ACHN (cell line): ENCODE data around the gene WWOX.

ENCODE experiments used
- DNase-seq: peaks from one replicate; pipeline ENCODE4 v3.0.0-alpha.2; 2015
- in situ Hi-C: cut with HindIII; loops from 2 replicates; pipeline ENCODE4 v1.10.0; 2017; ENCODE audit warnings: low sequenced_read_pairs, low pct_ligation_motif_present, low pct_unique_long_range_greater_than_20kb

Gene WWOX

DNA sequence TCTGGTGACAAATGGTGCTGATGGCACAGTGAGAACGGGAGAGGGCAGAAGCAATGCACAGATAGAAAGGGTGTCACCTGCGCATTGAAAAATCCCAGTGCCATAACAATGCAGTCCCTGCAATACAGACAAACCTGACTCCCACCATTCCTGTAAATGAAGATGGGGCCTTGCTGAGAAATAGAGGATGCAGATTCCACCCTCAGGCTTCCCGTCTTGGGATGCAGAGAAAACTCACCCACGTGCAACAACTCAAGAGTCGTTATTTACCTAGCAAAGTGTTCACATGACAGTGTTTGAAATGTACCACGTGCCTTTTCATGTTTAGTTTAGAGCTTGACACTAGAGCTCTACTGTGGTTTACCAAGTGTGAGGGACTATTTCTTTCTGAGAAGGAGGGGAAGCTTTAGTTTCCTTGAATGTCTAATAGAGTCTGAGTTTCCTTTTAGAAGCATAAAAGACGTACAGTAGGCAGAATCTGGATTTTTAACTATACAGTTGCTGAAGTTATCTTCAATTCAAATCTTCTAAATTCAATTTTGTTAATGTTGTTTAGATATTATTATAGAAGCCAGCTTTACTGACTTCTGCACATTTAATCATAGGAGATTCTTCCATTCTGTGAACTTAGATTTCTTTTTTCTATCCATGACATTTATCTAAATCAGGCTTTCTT lies 35.6 kb downstream of the WWOX start:
- in situ Hi-C loops = no loop called here

GRCh38 chr16:78137179-78137578 lies 37.7 kb downstream of the WWOX start:
- no peak for DNase-seq
- in situ Hi-C loops = no loop called here

More for the DNA sequence above, 35.6 kb downstream of the WWOX start:
- no peak for DNase-seq

DNA sequence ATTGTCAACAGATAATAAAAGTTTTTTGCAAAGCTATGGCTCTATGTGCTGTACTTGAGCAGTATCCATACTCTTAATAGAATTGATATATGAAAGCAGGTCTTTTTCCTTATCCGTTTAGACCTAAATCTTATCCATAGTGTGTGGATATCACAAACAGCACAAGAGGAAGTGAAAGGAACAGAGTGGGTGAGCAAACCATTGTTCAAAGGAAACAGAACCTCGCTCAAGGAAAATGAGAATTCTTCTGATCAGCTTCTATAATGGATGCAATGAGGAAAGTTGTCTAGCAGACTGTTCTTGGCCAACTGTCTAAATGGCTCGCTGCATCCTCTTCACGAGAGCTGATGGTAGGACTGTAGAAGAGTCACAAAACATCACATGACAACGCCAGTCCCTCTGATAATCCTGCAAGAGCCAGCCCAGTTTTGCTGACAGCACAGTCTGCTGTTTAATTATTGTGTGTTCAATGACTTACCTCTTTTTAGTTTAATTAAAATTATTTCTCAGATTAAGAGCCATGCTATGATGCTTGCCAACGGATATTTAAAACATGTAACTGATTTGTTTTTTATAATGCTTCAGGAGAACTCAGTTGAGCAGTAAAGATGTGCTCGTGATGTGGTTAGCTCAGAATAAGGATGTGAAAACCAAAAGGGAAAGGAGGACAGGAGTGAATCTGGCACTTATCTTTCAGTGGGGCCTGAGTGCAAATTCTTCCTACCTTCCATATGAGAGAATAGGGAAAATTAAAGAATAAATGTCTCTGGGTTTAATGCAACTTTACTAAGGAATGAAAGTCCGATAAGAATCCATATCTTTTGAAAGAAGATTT lies 38.5 kb downstream of the WWOX start:
- in situ Hi-C loops = no loop called here
- DNase-seq = no peak

DNA sequence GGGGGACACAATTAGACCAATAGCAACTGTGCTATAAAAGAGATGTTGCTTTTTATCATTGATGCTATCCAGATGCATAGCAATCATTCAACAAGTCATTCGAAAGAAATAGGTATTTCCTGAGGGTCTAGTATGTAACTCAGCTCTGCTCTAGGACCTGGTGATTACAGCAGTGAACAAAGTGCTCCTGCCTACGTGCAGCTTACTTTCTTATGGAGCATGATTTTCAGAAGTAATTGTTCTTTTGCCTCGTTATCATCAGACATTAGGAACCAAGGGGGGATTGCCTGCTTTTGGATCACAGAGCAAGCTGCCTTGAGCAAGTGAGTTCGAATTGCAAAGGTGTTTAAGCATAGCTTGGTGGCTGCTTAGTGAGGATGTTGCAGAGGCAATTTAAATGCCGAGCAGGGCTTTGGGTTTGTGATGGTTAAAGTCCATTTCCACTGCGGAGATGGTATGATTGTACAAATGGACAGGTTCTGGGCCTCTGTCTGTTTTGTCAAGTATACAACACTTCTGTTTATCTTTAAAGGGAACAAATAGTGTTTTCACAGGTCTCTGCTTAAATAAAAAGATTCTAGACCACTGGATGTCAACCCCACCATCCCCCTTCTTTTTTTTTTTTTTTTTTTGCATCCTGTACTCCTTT lies 41.5 kb downstream of the WWOX start:
- in situ Hi-C loops = no loop called here
- DNase-seq = no peak

GRCh38 chr16:78142788-78143187 lies 43.3 kb downstream of the WWOX start:
- in situ Hi-C loops = no loop called here

DNA sequence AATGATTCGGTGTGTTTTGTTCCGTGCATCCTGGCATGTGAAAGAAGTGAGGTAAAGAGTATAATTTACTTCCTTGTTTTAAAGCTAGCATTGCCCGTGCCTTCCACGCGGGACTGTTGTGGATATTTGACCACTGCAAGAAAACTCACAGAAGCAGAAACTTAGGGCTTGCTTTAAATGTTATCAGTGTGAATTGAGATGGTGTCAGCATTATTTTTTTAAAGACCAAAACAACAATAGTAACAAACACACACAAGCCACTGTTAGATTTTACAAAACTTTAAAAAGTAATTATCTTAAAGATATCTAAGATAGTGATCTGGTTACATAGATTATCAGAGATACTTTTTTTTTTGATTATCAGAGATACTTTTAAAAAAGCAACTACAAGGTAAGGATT lies 47.4 kb downstream of the WWOX start:
- no peak for DNase-seq
- in situ Hi-C loops = no loop called here

More at GRCh38 chr16:78142788-78143187, 43.3 kb downstream of the WWOX start:
- DNase-seq = no peak

GRCh38 chr16:78147911-78148401 lies 48.5 kb downstream of the WWOX start:
- in situ Hi-C loops = no loop called here
- no peak for DNase-seq

DNA sequence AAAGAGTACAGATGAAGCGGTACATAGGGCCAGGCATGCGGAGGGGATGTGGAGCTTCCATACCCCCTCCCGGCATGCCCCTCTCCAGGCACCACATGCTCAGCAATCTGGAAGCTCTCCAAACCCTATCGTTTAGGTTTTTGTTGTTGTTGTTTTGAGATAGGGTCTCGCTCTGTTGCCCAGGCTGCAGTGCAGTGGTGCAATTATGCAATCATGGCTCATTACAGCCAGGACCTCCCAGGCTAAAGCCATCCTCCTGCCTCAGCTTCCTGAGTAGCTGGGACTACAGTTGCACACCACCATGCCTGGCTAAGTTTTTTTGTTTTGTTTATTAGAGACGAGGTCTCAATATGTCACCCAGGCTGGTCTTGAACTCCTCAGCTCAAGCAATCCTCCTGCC lies 50.8 kb downstream of the WWOX start:
- in situ Hi-C loops = no loop called here
- no peak for DNase-seq

- in situ Hi-C loops = no loop called here
Measured at GRCh38 chr16:78154729-78155461, 55.4 kb downstream of the WWOX start.

DNA sequence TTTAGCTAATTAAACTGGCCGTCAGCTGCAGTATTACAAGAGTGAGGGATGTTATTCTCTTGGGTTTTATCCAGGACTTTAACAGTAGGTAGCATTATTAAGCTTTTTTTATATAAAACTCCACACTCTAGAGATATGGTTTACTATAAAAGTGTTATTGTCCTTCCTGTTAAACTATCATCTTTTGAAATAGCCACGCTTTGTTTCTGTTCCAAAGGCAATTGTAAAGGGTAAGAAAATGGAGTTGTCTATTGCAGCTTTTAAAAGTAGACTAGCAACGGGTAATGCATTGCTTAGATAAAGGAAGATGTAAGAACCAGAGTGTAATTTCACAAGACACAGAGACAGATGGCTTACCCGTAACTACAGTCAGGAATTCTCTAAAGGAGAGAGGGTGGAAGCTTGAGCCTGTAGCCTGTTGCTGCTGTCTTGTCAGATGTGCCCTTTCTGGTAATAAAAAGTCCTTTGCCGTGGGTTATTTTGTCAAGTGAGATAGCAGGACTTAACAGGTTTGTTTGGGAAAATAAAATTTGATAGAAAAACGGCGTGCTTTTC lies 56.4 kb downstream of the WWOX start:
- no peak for DNase-seq
- in situ Hi-C loops = no loop called here

More at GRCh38 chr16:78154729-78155461, 55.4 kb downstream of the WWOX start:
- DNase-seq = no peak

DNA sequence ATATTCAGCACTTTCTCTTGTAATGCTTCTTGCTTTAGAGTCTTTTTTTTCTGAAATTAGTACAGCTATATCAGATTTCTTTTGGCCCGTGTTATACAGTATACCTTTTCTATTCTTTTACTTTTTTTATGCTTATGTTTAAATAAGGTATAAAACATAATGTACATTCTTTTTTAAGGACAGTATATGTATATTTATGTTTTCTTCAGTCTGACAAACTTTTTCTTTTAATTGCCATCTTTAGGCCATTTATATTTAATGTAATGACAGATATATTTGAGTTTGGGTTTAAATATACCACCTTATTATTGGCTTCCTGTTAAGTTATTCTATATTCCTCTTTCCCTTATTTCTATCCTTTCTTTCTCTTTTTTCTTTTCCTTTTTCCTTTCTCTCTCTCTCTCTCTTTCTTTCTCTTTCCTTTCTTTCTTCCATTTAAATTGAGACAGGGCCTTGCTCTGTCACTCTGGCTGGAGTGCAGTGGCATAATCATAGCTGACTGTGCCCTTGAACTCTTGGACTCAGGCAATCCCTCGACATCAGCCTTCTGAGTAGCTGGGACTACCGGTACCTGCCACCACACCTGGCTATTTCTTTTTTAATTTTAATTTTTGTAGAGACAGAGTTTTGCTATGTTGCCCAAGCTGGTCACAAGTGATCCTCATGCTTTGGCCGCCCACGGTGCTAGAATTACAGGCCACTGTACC lies 61.7 kb downstream of the WWOX start:
- no peak for DNase-seq
- in situ Hi-C loops = no loop called here

GRCh38 chr16:78163772-78164670 lies 64.6 kb downstream of the WWOX start:
- in situ Hi-C loops = no loop called here
- no peak for DNase-seq

- no peak for DNase-seq
- in situ Hi-C loops = no loop called here
Measured at GRCh38 chr16:78170494-78170933, 71.1 kb downstream of the WWOX start.

DNA sequence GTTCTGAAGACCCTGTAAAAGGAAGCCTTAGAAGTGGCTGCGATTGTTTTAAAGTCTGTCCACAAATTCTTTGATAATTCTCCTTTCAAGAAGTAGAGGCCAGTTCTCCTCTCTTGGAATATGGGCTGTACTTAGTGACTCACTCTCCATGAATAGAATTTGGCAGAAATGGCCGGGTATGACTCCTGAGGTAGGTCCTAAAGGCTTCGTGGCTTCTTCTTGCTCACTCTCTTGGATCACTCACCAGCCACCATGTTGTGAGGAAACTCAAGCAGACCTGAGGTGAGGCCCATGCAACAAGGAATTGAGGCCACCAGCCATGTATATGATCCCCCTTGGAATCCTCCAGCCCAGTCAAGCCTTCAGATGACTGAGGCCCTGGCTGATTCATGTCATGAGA lies 75.8 kb downstream of the WWOX start:
- no peak for DNase-seq
- in situ Hi-C loops = no loop called here

DNA sequence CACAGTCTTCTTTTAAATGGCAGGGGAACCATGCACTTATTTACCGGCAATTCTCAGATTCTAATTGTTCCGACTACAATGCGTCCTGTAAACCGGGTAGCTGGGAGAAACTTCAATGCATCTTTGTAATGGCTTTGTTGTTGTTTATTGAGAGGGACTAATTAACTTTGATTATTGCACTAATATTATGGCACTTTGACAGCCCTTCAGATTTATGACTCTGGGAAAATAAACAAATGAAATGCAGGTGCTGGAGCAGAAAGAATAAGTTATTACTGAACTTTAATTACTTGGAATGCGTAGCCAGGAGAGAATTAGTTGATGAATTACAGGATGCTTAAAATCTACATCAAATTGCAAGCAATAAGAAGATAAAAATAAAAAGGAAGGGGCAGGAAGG lies 77.0 kb downstream of the WWOX start:
- no peak for DNase-seq
- in situ Hi-C loops = no loop called here

GRCh38 chr16:78177218-78177617 lies 77.8 kb downstream of the WWOX start:
- DNase-seq = no peak
- in situ Hi-C loops = no loop called here

DNA sequence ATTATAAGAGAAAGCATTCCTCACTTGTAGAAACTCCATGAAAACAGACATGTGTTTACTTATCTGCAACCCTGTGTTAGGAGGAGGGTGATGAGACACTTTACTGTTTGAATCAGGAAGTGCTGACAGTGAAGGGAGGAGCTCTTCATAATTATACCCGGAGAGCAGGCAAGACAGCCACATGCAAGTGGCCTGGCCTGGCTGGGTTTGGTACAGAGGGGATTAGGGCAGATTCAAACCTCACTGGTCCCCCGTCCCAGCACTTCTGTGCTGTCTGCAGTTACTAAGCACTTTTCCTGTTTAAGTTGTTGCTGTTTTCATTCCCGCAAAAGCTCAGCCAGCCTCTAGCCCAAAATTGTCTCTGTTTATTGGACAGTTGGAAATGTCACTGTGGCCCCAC lies 78.5 kb downstream of the WWOX start:
- in situ Hi-C loops = no loop called here
- no peak for DNase-seq
